Central memory CD8-positive, alpha-beta T cell (primary cell): Measurements from ENCODE around the gene POLN.
"Not testable (repeated sequence)": the region's sequence is repeated elsewhere in the genome, so short reads cannot be mapped to it uniquely, and the experiment has no call there.

Experiments used
- ATAC-seq: fragments of 150-1000 bp; cut with Tn5 transposase; replicated peaks from 2 replicates; pipeline ENCODE4 v1.10.0; 2022; ENCODE audit warnings: mild to moderate bottlenecking, moderate FRiP score, moderate number of reproducible peaks; ENCODE audit not compliant: poor library complexity, severe bottlenecking; ENCODE audit errors: extremely low read depth
- DNase-seq, 2 donors: peaks; one replicate each; pipeline ENCODE4 v3.0.0; 2021; ENCODE audit warnings: low spot score in 2 of 2
- H3K27ac Mint-ChIP-seq: one replicate; pipeline ENCODE4 v1.8.0; 2022; ENCODE audit warnings: low read depth, mild to moderate bottlenecking, moderate library complexity, mixed read lengths
- H3K27me3 Mint-ChIP-seq: one replicate; pipeline ENCODE4 v1.8.0; 2022; ENCODE audit warnings: mixed read lengths
- H3K36me3 Mint-ChIP-seq: one replicate; pipeline ENCODE4 v1.8.0; 2022; ENCODE audit warnings: mild to moderate bottlenecking, moderate library complexity, mixed read lengths; ENCODE audit not compliant: insufficient read depth
- H3K4me1 Mint-ChIP-seq: one replicate; pipeline ENCODE4 v1.8.0; 2022; ENCODE audit warnings: mixed read lengths
- H3K4me3 Mint-ChIP-seq: one replicate; pipeline ENCODE4 v1.8.0; 2022; ENCODE audit warnings: mild to moderate bottlenecking, moderate library complexity, mixed read lengths
- H3K9me3 Mint-ChIP-seq: one replicate; pipeline ENCODE4 v1.8.0; 2022; ENCODE audit warnings: mixed read lengths

POLN gene

DNA sequence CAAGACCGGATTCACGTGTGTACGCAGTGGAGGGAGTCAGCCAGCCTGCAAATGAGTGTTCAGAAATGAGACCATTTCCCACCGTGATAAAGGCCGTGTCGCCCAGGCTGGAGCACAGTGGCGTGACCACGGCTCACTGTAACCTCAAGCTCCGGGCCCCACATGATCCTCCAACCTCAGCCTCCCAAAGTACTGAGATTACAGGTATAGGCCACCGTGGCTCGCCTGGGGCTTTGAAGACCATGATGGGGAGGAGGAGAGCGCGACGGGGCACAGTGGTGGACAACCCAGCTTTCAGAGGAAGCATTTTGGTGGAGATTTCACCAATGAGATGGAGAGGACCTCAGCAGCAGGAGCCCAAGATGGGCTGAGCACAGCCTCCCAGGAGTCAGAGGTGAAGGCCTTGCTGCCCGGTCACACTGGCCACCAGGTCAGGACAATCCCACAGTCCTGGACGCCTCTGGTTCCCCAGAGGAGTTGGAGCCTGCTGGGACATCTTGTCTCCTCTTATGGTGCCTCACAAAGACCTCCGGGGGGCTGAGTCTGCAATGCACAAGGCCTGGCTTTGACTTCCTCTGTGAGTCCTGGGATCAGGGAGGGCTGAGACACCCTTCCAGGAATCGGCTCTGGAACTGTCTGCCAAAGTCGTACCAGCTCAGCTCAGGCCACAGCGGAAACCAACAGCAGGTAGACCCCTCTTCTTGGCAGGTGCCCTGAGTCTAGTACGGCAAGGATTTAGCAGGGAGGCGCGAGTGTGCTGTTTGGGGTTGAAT lies 42.4 kb upstream of the POLN start:
- Mint-ChIP-seq H3K27ac (peak overlapping the region; percentile 99), H3K27me3 (no peaks in the 10 kb centered on the region), H3K36me3 (peaks cover 24% of the 10 kb centered on the region), H3K9me3 (no peaks in the 10 kb centered on the region), H3K4me1 (peaks cover 30% of the 10 kb centered on the region), H3K4me3 (no peak overlapping the region)
- DNase-seq = no peak
- ATAC-seq = no peak

DNA sequence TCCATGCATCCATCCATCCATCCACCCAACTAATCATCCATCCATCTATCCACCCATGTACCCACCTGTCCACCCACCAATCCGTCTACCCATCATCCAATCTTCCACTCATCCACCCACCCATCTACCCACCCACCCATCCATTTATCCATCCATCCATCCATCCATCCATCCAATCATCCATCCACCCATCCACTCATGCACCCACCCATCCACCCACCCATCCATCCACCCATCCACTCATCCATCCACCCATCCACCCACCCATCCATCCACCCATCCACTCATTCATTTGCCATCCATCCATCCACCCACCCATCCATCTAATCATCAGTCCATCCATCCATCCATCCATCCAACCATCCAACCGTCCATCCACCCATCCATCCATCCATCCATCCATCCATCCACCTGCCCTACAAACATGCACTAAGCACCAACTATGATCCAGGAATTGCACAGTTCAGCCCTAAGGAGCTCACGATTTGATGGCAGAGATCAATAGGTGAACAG lies 41.3 kb upstream of the POLN start:
- Mint-ChIP-seq H3K36me3 (peaks cover 24% of the 10 kb centered on the region), H3K27ac (peak overlapping the region; percentile 99), H3K9me3 (no peaks in the 10 kb centered on the region), H3K4me3 (no peak overlapping the region), H3K4me1 (peaks cover 30% of the 10 kb centered on the region), H3K27me3 (no peaks in the 10 kb centered on the region)
- DNase-seq = no peak
- ATAC-seq = no peak

DNA sequence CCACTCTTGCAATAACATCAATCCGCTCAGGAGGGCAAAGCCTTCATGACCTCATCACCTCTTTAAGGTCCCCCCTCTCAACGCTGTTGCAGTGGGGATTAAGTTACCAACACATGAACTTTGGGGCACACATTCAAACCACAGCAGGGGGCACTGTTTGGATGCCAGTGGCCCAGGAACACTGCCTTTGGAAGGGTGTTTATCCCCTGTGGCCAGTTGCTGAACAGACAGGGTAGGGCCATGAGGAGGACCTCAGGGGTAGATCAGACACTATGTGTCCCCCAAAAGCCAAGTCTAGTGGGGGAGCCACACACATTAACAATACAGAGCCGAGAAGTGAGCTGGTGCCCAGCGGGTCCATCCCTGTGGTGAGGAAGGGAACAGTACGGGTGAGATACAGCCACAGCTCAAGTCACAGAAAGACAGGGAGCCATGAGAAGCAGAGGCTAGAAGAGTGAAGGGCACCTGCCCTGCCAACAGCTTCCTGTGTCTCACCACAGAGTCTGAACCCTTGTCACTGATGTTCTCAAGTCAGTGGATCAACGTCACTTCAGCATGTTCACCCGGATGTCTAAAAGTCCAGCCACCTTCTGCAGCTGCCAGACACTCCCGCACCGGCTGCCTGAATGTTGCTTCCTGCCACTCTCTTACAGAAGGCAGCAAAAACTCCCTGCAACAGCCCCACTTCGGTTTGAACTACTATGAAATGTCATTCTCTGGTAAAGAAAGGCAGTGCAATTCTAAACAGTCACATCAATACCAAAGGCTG lies 39.8 kb upstream of the POLN start:
- peaks cover 22% of the 10 kb centered on the region for H3K36me3 Mint-ChIP-seq
- DNase-seq (peak; percentile 70 to 94), ATAC-seq (peak; percentile 93)
- H3K4me1 Mint-ChIP-seq = peaks cover 30% of the 10 kb centered on the region
- H3K27ac Mint-ChIP-seq = peak overlapping the region; percentile 99
- no peaks in the 10 kb centered on the region for H3K27me3 Mint-ChIP-seq
- no peaks in the 10 kb centered on the region for H3K9me3 Mint-ChIP-seq
- peak overlapping the region; percentile 68 for H3K4me3 Mint-ChIP-seq

DNA sequence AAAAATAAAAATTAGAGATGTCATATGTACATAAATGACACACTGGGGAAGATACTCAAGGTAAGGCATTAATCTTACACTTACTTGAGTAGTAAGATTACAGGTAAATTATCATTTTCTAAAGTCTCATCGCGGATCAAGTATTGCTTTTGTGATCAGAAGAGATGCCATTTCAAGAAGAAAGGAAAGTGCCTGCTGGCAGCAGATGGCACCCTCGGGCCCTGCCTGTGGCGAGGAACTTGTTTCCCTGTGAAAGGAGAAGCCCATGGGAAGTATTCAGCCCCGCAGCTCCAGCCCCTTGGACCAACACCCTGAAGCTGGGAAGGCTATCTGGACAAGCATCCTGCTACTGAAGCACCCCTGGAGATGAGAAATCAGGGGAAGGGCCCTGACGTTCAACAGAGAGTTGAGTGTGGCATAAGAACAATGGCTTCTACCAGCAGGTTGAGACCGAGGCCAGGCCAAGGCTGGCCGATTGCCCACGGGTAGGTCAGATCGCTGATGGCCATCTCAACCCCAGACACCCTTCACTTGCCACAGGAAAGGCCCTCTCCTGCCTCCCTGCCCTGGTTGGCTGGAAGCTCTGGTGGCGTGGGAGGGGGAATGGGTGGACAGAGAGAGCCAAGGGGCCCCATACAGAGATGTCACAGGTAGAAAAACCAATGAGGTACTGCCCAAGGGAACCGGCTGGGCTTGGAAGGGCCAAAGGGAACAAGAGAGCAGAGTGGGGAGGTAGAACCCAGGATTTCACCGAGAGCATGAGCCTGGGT lies 38.8 kb upstream of the POLN start:
- DNase-seq = no peak
- Mint-ChIP-seq H3K4me3 (peak overlapping the region; percentile 68), H3K36me3 (peaks cover 23% of the 10 kb centered on the region), H3K27me3 (no peaks in the 10 kb centered on the region), H3K9me3 (no peaks in the 10 kb centered on the region), H3K4me1 (peaks cover 30% of the 10 kb centered on the region), H3K27ac (peak overlapping the region; percentile 99)
- ATAC-seq = no peak

DNA sequence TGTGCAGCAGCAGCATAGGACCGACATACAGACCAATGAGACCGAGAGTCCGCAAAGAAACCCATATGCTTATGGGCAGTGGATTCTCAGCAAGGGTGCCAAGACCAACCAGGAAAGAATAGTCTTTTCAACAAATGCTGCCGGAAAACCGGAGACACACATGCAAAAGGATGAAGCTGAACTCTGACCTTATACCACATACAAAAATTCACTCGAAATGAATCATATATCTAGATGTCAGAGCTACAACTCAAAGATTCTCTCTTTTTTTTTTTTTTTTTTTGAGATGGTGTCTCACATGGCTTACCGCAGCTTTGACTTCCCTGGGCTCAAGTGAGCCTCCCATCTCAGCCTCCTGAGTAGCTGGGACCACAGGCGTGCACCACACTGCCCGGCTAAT lies 36.0 kb upstream of the POLN start:
- Mint-ChIP-seq H3K36me3 (peaks cover 18% of the 10 kb centered on the region), H3K27ac (no peak overlapping the region), H3K4me3 (no peak overlapping the region), H3K27me3 (no peaks in the 10 kb centered on the region), H3K9me3 (no peaks in the 10 kb centered on the region), H3K4me1 (peaks cover 26% of the 10 kb centered on the region)
- ATAC-seq = no peak
- no peak for DNase-seq

DNA sequence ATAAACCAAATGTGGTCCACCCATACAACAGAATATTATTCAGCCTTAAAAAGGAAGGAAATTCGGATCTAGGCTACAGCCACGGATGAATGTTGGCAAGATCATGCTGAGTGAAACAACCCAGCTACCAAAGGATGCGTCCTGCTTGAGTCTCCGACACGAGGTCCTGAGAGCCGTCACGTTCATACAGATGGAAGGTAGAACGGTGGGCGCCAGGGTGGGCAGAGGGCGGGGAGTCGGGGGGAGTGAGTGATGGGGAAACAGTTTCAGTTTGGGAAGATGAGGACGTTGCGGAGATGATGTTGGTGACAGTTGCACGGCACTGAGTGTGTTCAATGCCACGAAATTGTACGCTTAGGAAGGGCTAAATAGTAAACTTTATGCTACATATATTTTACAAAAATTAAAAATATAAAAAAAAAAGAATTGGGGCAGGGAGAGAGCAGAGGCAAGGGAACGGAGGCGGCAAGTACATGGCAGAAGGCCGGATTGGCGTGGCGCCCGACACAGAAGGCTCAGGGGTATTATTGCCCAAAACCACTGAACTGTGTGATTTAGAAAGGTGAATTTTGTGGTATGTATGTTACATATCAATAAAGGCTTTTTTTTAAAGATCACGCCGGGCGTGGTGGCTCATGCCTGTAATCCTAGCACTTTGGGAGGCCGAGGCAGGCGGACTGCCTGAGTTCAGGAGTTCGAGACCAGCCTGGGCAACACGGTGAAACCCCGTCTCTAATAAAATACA lies 34.8 kb upstream of the POLN start:
- H3K27me3 Mint-ChIP-seq = no peaks in the 10 kb centered on the region
- no peak overlapping the region for H3K27ac Mint-ChIP-seq

DNA sequence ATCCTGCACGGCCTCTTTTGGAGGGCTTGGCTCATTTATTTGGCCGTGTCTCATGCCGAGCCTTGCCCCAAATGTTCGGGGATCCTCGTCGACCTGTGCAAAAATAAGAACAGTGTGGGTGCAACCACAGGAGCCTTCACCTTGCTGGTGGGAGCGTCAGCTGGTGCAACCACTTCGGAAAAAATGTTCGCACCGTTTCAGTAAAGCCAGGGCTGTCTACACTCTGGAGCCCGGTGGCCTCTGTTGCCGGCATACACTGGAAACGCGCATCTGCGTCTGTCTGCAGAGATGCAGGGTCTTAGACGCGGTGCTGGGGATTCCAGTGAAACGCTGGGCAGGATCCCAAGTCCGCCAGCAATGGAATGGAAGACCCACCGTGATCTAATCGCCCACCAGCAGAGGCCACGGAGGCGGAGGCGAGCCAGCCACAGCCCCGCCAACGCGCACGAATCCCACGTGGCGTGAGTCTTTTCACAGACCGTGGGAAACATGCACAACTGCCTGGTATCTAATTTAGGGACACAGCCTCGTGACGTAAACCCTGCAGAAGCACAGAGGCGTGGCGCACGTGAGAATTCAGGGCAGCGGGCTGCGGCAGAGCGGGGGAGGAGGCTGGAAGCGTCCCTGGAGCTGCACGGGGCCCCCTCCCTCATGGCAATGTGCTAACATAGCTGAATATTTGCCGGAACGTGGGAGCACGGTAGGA lies 33.8 kb upstream of the POLN start:
- Mint-ChIP-seq H3K9me3 (no peaks in the 10 kb centered on the region), H3K27me3 (no peaks in the 10 kb centered on the region), H3K4me1 (peaks cover 3% of the 10 kb centered on the region), H3K4me3 (no peak overlapping the region), H3K27ac (no peak overlapping the region), H3K36me3 (peaks cover 3% of the 10 kb centered on the region)
- ATAC-seq (no peak), DNase-seq (no peak)

More for the DNA sequence above, 34.8 kb upstream of the POLN start:
- H3K4me1 Mint-ChIP-seq = peaks cover 14% of the 10 kb centered on the region
- ATAC-seq (no peak), DNase-seq (no peak)
- no peak overlapping the region for H3K4me3 Mint-ChIP-seq
- peaks cover 9% of the 10 kb centered on the region for H3K36me3 Mint-ChIP-seq
- no peaks in the 10 kb centered on the region for H3K9me3 Mint-ChIP-seq

DNA sequence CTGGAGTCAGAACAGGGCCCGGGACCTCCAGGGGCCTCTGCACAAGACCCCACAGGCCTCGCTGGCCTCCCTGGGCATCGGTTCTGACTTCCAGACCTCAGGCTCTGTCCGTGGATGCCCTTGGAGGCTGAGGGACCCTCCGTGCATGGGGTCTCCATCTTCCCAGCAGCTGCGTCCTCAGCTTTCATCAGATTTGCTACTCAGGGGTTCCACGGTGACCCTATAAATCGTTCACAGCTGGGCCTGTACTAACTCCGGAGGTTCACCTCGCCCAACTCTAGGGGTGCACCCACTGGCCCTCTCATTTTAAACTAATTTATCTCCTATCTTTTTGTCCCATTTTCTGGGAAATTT lies 33.1 kb upstream of the POLN start:
- H3K4me3 Mint-ChIP-seq, ATAC-seq, H3K27me3 Mint-ChIP-seq, H3K4me1 Mint-ChIP-seq, H3K36me3 Mint-ChIP-seq, DNase-seq, H3K27ac Mint-ChIP-seq, H3K9me3 Mint-ChIP-seq: not testable (repeated sequence)

DNA sequence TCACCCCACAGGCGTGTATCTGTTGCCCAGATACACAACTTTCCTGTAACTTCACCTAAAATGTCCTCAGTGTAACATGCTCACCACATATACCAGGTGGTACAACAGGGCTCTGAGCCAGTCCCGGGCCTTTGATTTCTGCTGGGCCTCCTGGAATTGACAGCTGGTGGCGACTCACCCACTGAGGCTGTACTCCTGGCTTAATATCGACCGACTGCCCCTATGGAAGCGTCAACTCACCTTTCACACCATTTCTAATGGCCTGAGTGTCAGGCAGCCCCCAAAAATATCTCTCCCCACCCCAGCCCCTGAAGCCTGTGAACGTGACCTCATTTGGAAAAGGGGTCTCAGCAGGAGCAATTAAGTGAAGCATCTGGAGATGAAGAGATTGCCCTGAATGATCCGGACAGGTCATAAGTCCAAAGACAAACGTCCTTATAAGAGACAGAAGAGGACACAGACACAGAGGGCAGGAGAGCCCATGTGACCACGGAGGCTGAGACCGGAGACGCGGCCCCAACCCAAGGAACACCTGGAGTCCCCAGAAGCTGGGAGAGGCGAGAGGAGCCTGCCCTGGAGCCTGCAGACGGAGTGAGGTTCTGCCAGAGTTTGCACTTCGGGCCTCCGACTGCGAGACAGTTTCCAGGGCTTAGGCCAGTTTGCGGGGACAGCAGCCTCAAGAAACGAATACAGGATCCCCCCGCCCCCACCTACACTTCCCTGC lies 32.6 kb upstream of the POLN start:
- ATAC-seq (no peak), DNase-seq (no peak)
- Mint-ChIP-seq H3K9me3 (no peaks in the 10 kb centered on the region), H3K36me3 (peaks cover 1% of the 10 kb centered on the region), H3K4me3 (no peak overlapping the region), H3K27me3 (no peaks in the 10 kb centered on the region), H3K4me1 (no peaks in the 10 kb centered on the region), H3K27ac (peak overlapping the region; percentile 13)

DNA sequence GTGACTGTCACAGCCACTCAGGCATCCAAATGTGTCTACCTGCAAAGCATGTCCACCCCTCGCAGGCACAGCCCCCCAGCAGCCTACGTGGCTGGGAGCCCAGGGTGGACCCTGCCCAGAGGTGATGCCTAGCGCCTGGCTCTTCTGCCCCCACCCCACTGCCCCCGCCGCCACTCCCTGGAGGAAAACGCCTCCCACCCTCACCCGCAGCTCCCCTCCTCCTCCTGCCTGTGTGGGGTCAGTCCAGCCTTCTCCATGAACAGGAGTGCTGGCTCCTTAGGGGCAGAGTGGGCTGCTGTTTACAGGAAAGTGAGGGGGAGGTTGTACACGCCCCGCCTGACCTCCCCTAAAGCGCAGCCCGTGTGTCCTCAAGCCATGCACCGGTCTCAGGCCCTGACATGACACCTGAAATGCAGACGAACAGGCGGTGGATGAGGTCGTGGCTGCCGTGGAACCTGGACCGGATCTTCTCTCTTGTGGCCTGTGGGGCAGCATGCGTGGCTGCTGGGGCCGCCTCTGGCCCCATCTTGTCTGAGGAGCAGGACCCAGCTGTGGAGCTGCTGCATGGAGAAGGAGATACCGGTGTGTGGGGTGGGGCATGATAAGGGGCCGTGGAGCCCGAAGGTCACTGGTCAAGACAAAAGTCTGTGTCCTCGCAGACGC lies 31.9 kb upstream of the POLN start:
- ATAC-seq (no peak), DNase-seq (no peak)
- H3K4me3 Mint-ChIP-seq = no peak overlapping the region
- peak overlapping the region; percentile 13 for H3K27ac Mint-ChIP-seq
- H3K9me3 Mint-ChIP-seq = no peaks in the 10 kb centered on the region
- H3K4me1 Mint-ChIP-seq = no peaks in the 10 kb centered on the region
- H3K27me3 Mint-ChIP-seq = no peaks in the 10 kb centered on the region
- peaks cover 1% of the 10 kb centered on the region for H3K36me3 Mint-ChIP-seq

DNA sequence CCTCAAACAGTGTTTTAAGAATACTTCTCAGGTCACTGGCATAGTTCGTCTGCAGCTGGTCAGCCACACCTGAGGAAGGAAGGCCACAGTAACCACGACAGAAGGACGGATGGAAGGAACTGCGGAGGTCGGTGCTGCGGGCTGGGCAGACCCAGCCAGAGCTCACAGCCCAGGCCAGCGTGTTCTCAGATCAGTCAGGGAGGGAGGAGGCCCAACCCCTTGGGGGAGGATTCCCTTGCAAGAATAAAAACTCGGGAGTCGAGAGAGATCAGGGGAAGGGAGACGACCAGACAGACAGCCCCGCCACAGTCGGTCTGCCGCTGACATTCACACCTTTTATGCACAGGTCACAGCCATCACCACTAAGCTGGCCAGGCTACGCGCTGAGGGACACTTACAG lies 31.3 kb upstream of the POLN start:
- ATAC-seq (no peak), DNase-seq (no peak)
- no peaks in the 10 kb centered on the region for H3K27me3 Mint-ChIP-seq

More for the DNA sequence above, 31.3 kb upstream of the POLN start:
- H3K4me1 Mint-ChIP-seq = no peaks in the 10 kb centered on the region
- no peak overlapping the region for H3K4me3 Mint-ChIP-seq
- H3K9me3 Mint-ChIP-seq = no peaks in the 10 kb centered on the region
- H3K36me3 Mint-ChIP-seq = peaks cover 1% of the 10 kb centered on the region
- H3K27ac Mint-ChIP-seq = no peak overlapping the region
